ENCODE measurements around the gene NRXN3. TPM values are rescaled to one million over a fixed set of nuclear protein-coding genes. Genes with fewer than 3 reads are reported as not detected.

Gene NRXN3
- total RNA-seq, 5 donors from 2014 or later (not counting 1 experiment from before 2014, with no cell fraction given), result not detected

DNA sequence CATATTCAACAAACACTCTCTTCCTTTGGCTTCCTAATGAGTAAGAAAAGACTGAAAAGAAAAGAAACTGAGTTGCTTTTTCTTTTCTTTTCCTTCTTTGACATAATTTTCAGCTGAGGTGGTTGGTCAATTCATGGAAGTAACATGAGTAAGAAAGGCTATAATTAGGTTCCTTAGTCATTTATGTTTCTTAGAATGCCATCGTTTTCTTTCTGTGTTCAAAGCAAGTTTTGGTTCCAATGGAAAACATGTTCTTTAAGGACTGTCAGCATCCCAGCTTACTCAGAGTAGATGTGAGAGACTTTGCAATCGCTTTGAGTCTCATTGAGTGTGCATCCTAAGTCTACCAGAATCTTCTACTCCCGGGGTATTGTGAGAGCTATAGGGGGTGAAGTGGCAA lies 1158.7 kb downstream of the NRXN3 start:
- no peaks in the 10 kb centered on the region for H3K9me3 ChIP-seq
- H3K4me3 ChIP-seq (ENCODE audit: control insufficient read depth in 1 of 2, extremely low read depth in 1 of 2, low read length in 1 of 2), result no peak overlapping the region
- H3K4me1 ChIP-seq (ENCODE audit: control insufficient read depth in 1 of 2, extremely low read depth in 1 of 2, insufficient read depth in 2 of 2, low read length in 2 of 2), result no peaks in the 10 kb centered on the region
- H3K36me3 ChIP-seq (ENCODE audit: control insufficient read depth in 2 of 2, extremely low read depth in 1 of 2, insufficient read depth in 1 of 2, low read length in 1 of 2), result no peaks in the 10 kb centered on the region
- Mint-ChIP-seq H3K27ac (no peak overlapping the region), H3K36me3 (no peaks in the 10 kb centered on the region), H3K27me3 (no peaks in the 10 kb centered on the region), H3K4me1 (no peaks in the 10 kb centered on the region), H3K9me3 (peaks cover 0 to 4% (median 0%) of the 10 kb centered on the region in 3 donors), H3K4me3 (no peak overlapping the region)
- POLR2A ChIA-PET, result no interaction called here
- H3K27ac ChIP-seq (ENCODE audit: low read length), result no peak overlapping the region
- CTCF ChIA-PET, result no interaction called here
- DNase-seq (no peak), ATAC-seq (replicated peaks in 1 of 4) (no peak)
- WGBS (ENCODE audit: insufficient coverage), result no CpG with 5 or more reads among the region's 3 CpGs
- H3K27me3 ChIP-seq (replicated peaks in 1 of 2; ENCODE audit: control insufficient read depth in 2 of 2, extremely low read depth in 1 of 2, insufficient read depth in 2 of 2, low read length in 1 of 2), result no peaks in the 10 kb centered on the region

DNA sequence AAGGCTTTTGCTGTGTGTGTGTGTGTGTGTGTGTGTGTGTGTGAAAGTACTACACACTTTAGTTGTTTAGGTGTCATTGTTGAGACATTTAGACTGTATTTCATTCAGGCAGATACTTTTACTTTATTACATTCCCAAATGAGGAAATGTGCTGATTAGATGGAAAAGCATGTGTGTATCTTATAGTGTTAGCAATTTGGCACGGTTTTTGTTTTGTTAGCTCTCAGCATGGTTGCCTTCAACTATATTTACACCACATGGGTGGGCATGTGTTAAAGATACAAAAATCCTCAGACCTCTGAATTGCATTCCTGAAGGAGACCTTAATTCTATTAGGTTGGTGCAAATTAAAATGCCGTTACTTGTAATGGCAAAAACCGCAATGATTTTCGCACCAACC lies 1161.7 kb downstream of the NRXN3 start:
- peaks cover 0 to 7% (median 0%) of the 10 kb centered on the region in 3 donors for H3K9me3 Mint-ChIP-seq
- no peaks in the 10 kb centered on the region for H3K36me3 ChIP-seq (ENCODE audit: control insufficient read depth in 2 of 2, extremely low read depth in 1 of 2, insufficient read depth in 1 of 2, low read length in 1 of 2)
- WGBS (ENCODE audit: insufficient coverage), result no CpG with 5 or more reads among the region's 4 CpGs
- no peaks in the 10 kb centered on the region for H3K36me3 Mint-ChIP-seq
- ATAC-seq (replicated peaks in 1 of 4) (no peak), DNase-seq (no peak)
- CTCF ChIA-PET, result no interaction called here
- no peak overlapping the region for H3K27ac Mint-ChIP-seq
- no peaks in the 10 kb centered on the region for H3K27me3 ChIP-seq (replicated peaks in 1 of 2; ENCODE audit: control insufficient read depth in 2 of 2, extremely low read depth in 1 of 2, insufficient read depth in 2 of 2, low read length in 1 of 2)
- H3K4me3 ChIP-seq (ENCODE audit: control insufficient read depth in 1 of 2, extremely low read depth in 1 of 2, low read length in 1 of 2), result no peak overlapping the region
- H3K9me3 ChIP-seq, result no peaks in the 10 kb centered on the region
- no peaks in the 10 kb centered on the region for H3K27me3 Mint-ChIP-seq
- no peaks in the 10 kb centered on the region for H3K4me1 Mint-ChIP-seq
- no peak overlapping the region for H3K27ac ChIP-seq (ENCODE audit: low read length)
- POLR2A ChIA-PET, result no interaction called here
- H3K4me1 ChIP-seq (ENCODE audit: control insufficient read depth in 1 of 2, extremely low read depth in 1 of 2, insufficient read depth in 2 of 2, low read length in 2 of 2), result no peaks in the 10 kb centered on the region
- H3K4me3 Mint-ChIP-seq, result no peak overlapping the region

DNA sequence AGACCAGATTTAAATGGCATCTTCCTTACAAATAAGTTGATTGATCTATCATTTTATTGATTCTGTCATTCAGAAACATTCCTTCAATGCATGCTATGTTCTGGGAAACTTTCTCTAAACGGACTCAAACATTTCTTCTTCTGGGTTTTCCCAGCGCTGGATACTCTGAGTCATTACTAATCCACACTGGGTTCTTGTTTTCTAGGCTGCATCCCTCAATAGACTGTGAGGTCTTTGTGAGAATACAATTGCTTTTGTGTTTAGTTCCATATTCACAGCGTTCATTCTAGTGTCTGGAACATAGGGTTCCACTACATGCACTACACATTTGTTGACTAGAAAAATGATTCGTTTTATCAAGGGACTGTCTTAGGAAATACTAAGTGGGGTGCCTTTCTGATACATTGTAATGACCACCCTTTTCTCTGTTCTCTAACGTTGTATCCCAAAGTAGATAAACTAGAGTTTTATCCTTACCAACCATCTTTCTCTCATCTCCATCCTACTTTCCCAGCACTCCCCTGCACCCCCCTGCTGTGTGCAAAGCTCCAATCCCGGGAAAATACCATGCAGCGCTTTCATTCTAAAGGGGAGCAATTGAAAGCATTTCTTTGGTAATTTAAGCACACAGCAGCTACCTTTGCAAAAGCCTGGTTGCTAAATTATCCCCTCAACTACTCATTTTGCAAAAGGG lies 1162.5 kb downstream of the NRXN3 start:
- no peak for DNase-seq
- 13% methylated on average over 3 of the region's 7 CpGs for WGBS (ENCODE audit: insufficient coverage)

DNA sequence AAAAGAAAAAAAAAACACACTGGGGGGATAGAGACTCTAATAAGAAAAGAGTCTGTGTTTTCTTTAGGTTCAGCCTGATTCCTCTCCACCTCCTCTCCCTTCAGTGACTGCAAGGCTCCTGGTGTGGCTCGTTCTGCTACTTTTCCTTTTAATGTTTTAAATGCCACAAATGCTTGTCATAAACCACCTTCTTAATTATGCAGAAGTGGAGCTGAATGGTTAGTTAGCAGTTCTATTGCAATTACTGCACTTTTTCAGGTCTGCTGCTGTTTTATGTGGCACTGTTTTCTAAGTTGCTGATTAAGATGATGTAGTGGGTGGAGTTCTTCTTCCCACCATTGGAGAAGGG lies 1163.0 kb downstream of the NRXN3 start:
- no peak overlapping the region for H3K4me3 Mint-ChIP-seq
- no peak overlapping the region for H3K27ac Mint-ChIP-seq
- H3K27me3 Mint-ChIP-seq, result no peaks in the 10 kb centered on the region
- ATAC-seq (replicated peaks in 1 of 4) (no peak), DNase-seq (no peak)
- peaks cover 0 to 11% (median 0%) of the 10 kb centered on the region in 3 donors for H3K9me3 Mint-ChIP-seq
- Histone ChIP-seq H3K27me3 (replicated peaks in 1 of 2; ENCODE audit: control insufficient read depth in 2 of 2, extremely low read depth in 1 of 2, insufficient read depth in 2 of 2, low read length in 1 of 2) (no peaks in the 10 kb centered on the region), H3K4me3 (ENCODE audit: control insufficient read depth in 1 of 2, extremely low read depth in 1 of 2, low read length in 1 of 2) (no peak overlapping the region), H3K36me3 (ENCODE audit: control insufficient read depth in 2 of 2, extremely low read depth in 1 of 2, insufficient read depth in 1 of 2, low read length in 1 of 2) (no peaks in the 10 kb centered on the region), H3K27ac (ENCODE audit: low read length) (no peak overlapping the region), H3K9me3 (no peaks in the 10 kb centered on the region), H3K4me1 (ENCODE audit: control insufficient read depth in 1 of 2, extremely low read depth in 1 of 2, insufficient read depth in 2 of 2, low read length in 2 of 2) (no peaks in the 10 kb centered on the region)
- no peaks in the 10 kb centered on the region for H3K36me3 Mint-ChIP-seq
- ChIA-PET CTCF (no interaction called here), POLR2A (no interaction called here)
- WGBS (ENCODE audit: insufficient coverage), result no CpG with 5 or more reads among the region's 1 CpG
- H3K4me1 Mint-ChIP-seq, result no peaks in the 10 kb centered on the region

More for the DNA sequence above, 1162.5 kb downstream of the NRXN3 start:
- Mint-ChIP-seq H3K9me3 (peaks cover 0 to 7% (median 0%) of the 10 kb centered on the region in 3 donors), H3K4me1 (no peaks in the 10 kb centered on the region), H3K36me3 (no peaks in the 10 kb centered on the region), H3K4me3 (no peak overlapping the region), H3K27me3 (no peaks in the 10 kb centered on the region), H3K27ac (no peak overlapping the region)
- Histone ChIP-seq H3K36me3 (ENCODE audit: control insufficient read depth in 2 of 2, extremely low read depth in 1 of 2, insufficient read depth in 1 of 2, low read length in 1 of 2) (no peaks in the 10 kb centered on the region), H3K9me3 (no peaks in the 10 kb centered on the region), H3K27me3 (replicated peaks in 1 of 2; ENCODE audit: control insufficient read depth in 2 of 2, extremely low read depth in 1 of 2, insufficient read depth in 2 of 2, low read length in 1 of 2) (no peaks in the 10 kb centered on the region), H3K4me3 (ENCODE audit: control insufficient read depth in 1 of 2, extremely low read depth in 1 of 2, low read length in 1 of 2) (no peak overlapping the region), H3K27ac (ENCODE audit: low read length) (no peak overlapping the region), H3K4me1 (ENCODE audit: control insufficient read depth in 1 of 2, extremely low read depth in 1 of 2, insufficient read depth in 2 of 2, low read length in 2 of 2) (no peaks in the 10 kb centered on the region)
- ChIA-PET CTCF (no interaction called here), POLR2A (no interaction called here)
- no peak for ATAC-seq (replicated peaks in 1 of 4)

DNA sequence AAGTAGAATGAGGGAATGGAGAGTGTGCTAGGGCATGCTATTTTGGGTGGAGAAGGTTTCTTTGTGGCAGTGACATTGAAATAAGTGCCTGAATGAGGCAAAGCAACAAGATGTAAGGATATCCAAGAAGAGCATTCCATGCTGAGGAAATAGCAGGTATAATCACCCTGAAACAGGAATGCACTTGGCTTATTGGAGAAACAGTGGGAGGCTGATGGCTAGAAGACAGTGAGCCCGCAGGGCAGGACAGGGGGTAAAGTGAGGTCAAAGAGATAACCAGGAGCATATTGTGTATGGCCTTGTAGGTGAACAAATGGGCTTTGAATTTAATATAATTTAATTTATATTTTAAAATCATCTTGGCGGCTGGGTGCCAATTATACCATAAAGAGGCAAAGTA lies 1164.1 kb downstream of the NRXN3 start:
- peaks cover 0 to 11% (median 4%) of the 10 kb centered on the region in 3 donors for H3K9me3 Mint-ChIP-seq
- ChIA-PET POLR2A (no interaction called here), CTCF (no interaction called here)
- no peaks in the 10 kb centered on the region for H3K27me3 Mint-ChIP-seq
- no peak overlapping the region for H3K4me3 Mint-ChIP-seq
- Histone ChIP-seq H3K9me3 (no peaks in the 10 kb centered on the region), H3K36me3 (ENCODE audit: control insufficient read depth in 2 of 2, extremely low read depth in 1 of 2, insufficient read depth in 1 of 2, low read length in 1 of 2) (no peaks in the 10 kb centered on the region), H3K4me3 (ENCODE audit: control insufficient read depth in 1 of 2, extremely low read depth in 1 of 2, low read length in 1 of 2) (no peak overlapping the region), H3K27ac (ENCODE audit: low read length) (no peak overlapping the region), H3K4me1 (ENCODE audit: control insufficient read depth in 1 of 2, extremely low read depth in 1 of 2, insufficient read depth in 2 of 2, low read length in 2 of 2) (no peaks in the 10 kb centered on the region), H3K27me3 (replicated peaks in 1 of 2; ENCODE audit: control insufficient read depth in 2 of 2, extremely low read depth in 1 of 2, insufficient read depth in 2 of 2, low read length in 1 of 2) (no peaks in the 10 kb centered on the region)
- H3K27ac Mint-ChIP-seq, result no peak overlapping the region
- H3K36me3 Mint-ChIP-seq, result no peaks in the 10 kb centered on the region
- WGBS (ENCODE audit: insufficient coverage), result no CpG with 5 or more reads among the region's 2 CpGs
- H3K4me1 Mint-ChIP-seq, result no peaks in the 10 kb centered on the region
- DNase-seq (no peak), ATAC-seq (replicated peaks in 1 of 4) (no peak)

DNA sequence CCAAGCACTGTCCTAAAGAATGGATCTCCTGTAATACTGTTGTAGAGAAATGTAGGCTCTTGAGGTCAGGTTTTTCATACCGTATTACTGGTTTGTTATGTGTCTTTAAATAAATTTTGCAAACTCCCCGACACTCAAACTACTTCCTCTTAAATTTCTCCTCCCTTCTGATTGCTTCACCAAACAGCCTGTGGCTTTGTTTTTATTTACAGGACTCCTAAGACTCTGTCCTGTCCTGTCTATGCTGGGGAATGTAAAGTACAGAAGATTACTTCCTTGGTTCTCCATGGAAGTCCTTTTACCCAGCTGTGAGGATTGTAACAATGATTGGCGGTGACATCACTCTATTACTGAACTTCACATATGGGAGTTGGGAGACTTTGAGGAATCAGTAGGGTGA lies 1167.6 kb downstream of the NRXN3 start:
- no CpG with 5 or more reads among the region's 3 CpGs for WGBS (ENCODE audit: insufficient coverage)
- no peak for DNase-seq
- Histone ChIP-seq H3K27ac (ENCODE audit: low read length) (no peak overlapping the region), H3K4me1 (ENCODE audit: control insufficient read depth in 1 of 2, extremely low read depth in 1 of 2, insufficient read depth in 2 of 2, low read length in 2 of 2) (no peaks in the 10 kb centered on the region), H3K4me3 (ENCODE audit: control insufficient read depth in 1 of 2, extremely low read depth in 1 of 2, low read length in 1 of 2) (no peak overlapping the region), H3K36me3 (ENCODE audit: control insufficient read depth in 2 of 2, extremely low read depth in 1 of 2, insufficient read depth in 1 of 2, low read length in 1 of 2) (no peaks in the 10 kb centered on the region), H3K9me3 (no peaks in the 10 kb centered on the region), H3K27me3 (replicated peaks in 1 of 2; ENCODE audit: control insufficient read depth in 2 of 2, extremely low read depth in 1 of 2, insufficient read depth in 2 of 2, low read length in 1 of 2) (no peaks in the 10 kb centered on the region)
- H3K36me3 Mint-ChIP-seq, result no peaks in the 10 kb centered on the region
- no peaks in the 10 kb centered on the region for H3K4me1 Mint-ChIP-seq
- H3K27me3 Mint-ChIP-seq, result no peaks in the 10 kb centered on the region
- ChIA-PET POLR2A (no interaction called here), CTCF (no interaction called here)
- no peak overlapping the region for H3K4me3 Mint-ChIP-seq
- H3K27ac Mint-ChIP-seq, result no peak overlapping the region
- ATAC-seq (replicated peaks in 1 of 4), result no peak
- H3K9me3 Mint-ChIP-seq, result peaks cover 0 to 10% (median 4%) of the 10 kb centered on the region in 3 donors

DNA sequence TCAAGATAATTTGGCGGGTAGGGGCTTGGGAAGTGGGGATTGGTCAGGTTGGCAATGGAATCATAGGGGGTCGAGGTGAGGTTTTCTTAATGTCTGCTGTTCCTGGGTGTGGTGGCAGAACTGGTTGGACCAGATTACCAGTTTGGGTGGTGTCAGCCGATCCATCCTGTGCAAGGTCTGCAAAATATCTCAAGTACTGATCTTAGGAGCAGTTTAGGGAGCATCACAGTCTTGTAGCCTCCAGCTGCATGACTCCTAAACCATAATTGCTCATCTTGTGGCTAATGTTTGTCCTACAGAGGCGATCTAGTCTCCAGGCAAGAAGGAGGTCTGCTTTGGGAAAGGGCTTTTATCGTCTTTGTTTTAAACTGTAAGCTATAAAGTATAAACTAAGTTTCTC lies 1172.8 kb downstream of the NRXN3 start:
- Mint-ChIP-seq H3K27ac (no peak overlapping the region), H3K4me3 (no peak overlapping the region), H3K9me3 (peaks cover 1 to 4% (median 4%) of the 10 kb centered on the region in 3 donors), H3K36me3 (no peaks in the 10 kb centered on the region), H3K27me3 (no peaks in the 10 kb centered on the region), H3K4me1 (no peaks in the 10 kb centered on the region)
- no peaks in the 10 kb centered on the region for H3K4me1 ChIP-seq (ENCODE audit: control insufficient read depth in 1 of 2, extremely low read depth in 1 of 2, insufficient read depth in 2 of 2, low read length in 2 of 2)
- no peak overlapping the region for H3K27ac ChIP-seq (ENCODE audit: low read length)
- H3K9me3 ChIP-seq, result no peaks in the 10 kb centered on the region
- WGBS (ENCODE audit: insufficient coverage), result 51% methylated on average over 3 of the region's 5 CpGs
- DNase-seq, result no peak
- no peaks in the 10 kb centered on the region for H3K36me3 ChIP-seq (ENCODE audit: control insufficient read depth in 2 of 2, extremely low read depth in 1 of 2, insufficient read depth in 1 of 2, low read length in 1 of 2)
- no peaks in the 10 kb centered on the region for H3K27me3 ChIP-seq (replicated peaks in 1 of 2; ENCODE audit: control insufficient read depth in 2 of 2, extremely low read depth in 1 of 2, insufficient read depth in 2 of 2, low read length in 1 of 2)
- H3K4me3 ChIP-seq (ENCODE audit: control insufficient read depth in 1 of 2, extremely low read depth in 1 of 2, low read length in 1 of 2), result no peak overlapping the region
- ChIA-PET POLR2A (no interaction called here), CTCF (no interaction called here)
- ATAC-seq (replicated peaks in 1 of 4), result no peak
